Hepatocyte (in vitro differentiated cells): Measurements from ENCODE around the gene HOXB7. TPM values are rescaled to one million over a fixed set of nuclear protein-coding genes. Genes with fewer than 3 reads are reported as not detected.

Source experiments
- DNase-seq: peaks from one replicate; pipeline ENCODE4 v3.0.0-alpha.2; 2016; ENCODE audit warnings: low spot score
- H2AFZ ChIP-seq: fragments of 200-600 bp; sonication (generic); 2 replicates; pipeline ENCODE4 v1.6.0; 2016; ENCODE audit warnings: antibody characterized with exemption, mild to moderate bottlenecking
- H3K27ac ChIP-seq: fragments of 200-600 bp; sonication (generic); 2 replicates; pipeline ENCODE4 v1.5.1; 2016; ENCODE audit warnings: mild to moderate bottlenecking
- H3K27me3 ChIP-seq: fragments of 200-600 bp; sonication (generic); 2 replicates; pipeline ENCODE4 v1.6.1; 2016
- H3K36me3 ChIP-seq: fragments of 200-600 bp; sonication (generic); replicated peaks from 2 replicates; pipeline ENCODE4 v1.5.1; 2016; ENCODE audit warnings: low read depth; ENCODE audit not compliant: insufficient read depth
- H3K4me1 ChIP-seq: fragments of 200-600 bp; sonication (generic); 2 replicates; pipeline ENCODE4 v1.5.1; 2016; ENCODE audit warnings: mild to moderate bottlenecking, moderate library complexity; ENCODE audit not compliant: insufficient read depth
- H3K4me2 ChIP-seq: fragments of 200-600 bp; sonication (generic); 2 replicates; pipeline ENCODE4 v1.6.0; 2016
- H3K4me3 ChIP-seq: fragments of 200-600 bp; sonication (generic); 2 replicates; pipeline ENCODE4 v1.5.1; 2016; ENCODE audit warnings: mild to moderate bottlenecking
- H3K79me2 ChIP-seq: fragments of 200-600 bp; sonication (generic); 2 replicates; pipeline ENCODE4 v1.6.0; 2017; ENCODE audit warnings: mild to moderate bottlenecking
- H3K9me2 ChIP-seq: fragments of 200-600 bp; sonication (generic); replicated peaks from 2 replicates; pipeline ENCODE4 v1.6.0; 2017; ENCODE audit warnings: mild to moderate bottlenecking; ENCODE audit not compliant: insufficient read depth
- H3K9me3 ChIP-seq: fragments of 200-600 bp; sonication (generic); 2 replicates; pipeline ENCODE4 v1.5.1; 2016; ENCODE audit warnings: low read depth, mild to moderate bottlenecking
- H4K20me1 ChIP-seq: fragments of 200-600 bp; sonication (generic); 2 replicates; pipeline ENCODE4 v1.6.0; 2016; ENCODE audit warnings: mild to moderate bottlenecking; ENCODE audit not compliant: insufficient read depth, poor library complexity, severe bottlenecking
- EZH2 ChIP-seq: fragments of 200-600 bp; sonication (generic); IDR thresholded peaks from 2 replicates; pipeline ENCODE4 v1.6.1; 2016; ENCODE audit warnings: antibody characterized with exemption, mild to moderate bottlenecking, borderline replicate concordance
- EZH2phosphoT487 ChIP-seq: fragments of 200-600 bp; sonication (generic); IDR thresholded peaks from one replicate; pipeline ENCODE4 v1.6.1; 2018; ENCODE audit warnings: antibody characterized with exemption, mild to moderate bottlenecking, low read depth, moderate library complexity; ENCODE audit not compliant: unreplicated experiment, severe bottlenecking
- WGBS: methylation state at CpG from one replicate; pipeline ENCODE4 v1.1.6; 2016; ENCODE audit warnings: low lambda C conversion rate; ENCODE audit errors: missing lambda C conversion rate; 5-methylcytosine and 5-hydroxymethylcytosine counted together
- polyA plus RNA-seq: library from polyadenylated mRNA; unstranded; fragments of >200 nt; fragmentation: Nextera tagmentation; extraction: Ambion mirVana; gene quantifications from 2 replicates; pipeline ENCODE4 v1.2.1, GENCODE V29; 2016
- total RNA-seq: library from RNA; depleted of rRNA; stranded (reverse); fragments of >200 nt; gene quantifications from 2 replicates; pipeline ENCODE4 v1.2.3, GENCODE V29; 2014
- TF ChIP-seq, protein P1 (sequence below): fragments of 200-600 bp; sonication (generic); IDR thresholded peaks from 2 replicates; pipeline ENCODE4 v1.5.1; 2016; ENCODE audit warnings: antibody characterized with exemption, mild to moderate bottlenecking; ENCODE audit not compliant: poor library complexity

The HOXB7 gene
- total and polyA plus RNA-seq, 2 experiments from 2014 or later, result 4.1 to 13.7 TPM

DNA sequence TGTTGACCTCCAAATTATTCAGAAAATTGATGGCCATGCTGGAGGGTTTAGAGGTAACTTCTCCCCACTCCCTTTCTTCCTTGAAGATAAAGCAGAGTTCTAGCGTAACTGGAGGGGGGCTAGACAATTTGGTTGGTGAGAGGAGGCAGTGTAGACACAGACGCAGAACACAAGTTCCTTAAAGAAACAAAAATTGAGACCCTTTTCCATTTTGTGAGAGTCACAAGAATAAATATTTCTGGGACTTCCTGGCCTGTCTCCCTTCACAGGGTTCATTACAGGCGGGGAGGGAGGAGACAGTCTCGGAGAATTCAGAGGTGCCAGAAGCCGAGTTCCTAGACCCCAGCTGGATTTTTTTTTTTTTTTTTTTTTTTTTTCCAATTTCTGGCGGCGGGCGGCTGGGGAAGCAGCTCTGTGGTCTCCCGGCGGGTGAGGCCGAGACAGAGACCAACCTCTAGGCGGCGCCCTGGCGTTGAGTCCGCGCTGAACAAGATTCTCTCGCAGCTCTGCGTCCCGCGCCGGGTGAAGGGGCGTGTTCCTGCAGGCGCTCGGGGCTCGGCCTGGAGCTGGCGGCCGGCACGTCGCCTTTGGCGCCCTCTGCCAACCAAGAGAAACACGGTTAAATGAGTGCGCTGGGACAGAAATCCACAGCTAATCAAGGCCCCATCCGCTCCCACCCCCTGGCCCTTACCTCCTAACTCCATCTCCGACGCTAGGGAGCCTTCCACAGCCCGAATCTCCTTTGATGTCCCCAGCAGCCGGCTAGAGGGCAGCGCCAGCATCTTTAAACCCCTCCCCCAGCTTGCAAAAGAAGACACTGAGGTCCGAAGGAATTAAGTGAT lies 25.6 kb upstream of the HOXB7 start:
- Histone ChIP-seq H3K27ac (no peak overlapping the region), H3K4me2 (peak overlapping the region; percentile 53)
- DNase-seq, result peak; percentile 90

DNA sequence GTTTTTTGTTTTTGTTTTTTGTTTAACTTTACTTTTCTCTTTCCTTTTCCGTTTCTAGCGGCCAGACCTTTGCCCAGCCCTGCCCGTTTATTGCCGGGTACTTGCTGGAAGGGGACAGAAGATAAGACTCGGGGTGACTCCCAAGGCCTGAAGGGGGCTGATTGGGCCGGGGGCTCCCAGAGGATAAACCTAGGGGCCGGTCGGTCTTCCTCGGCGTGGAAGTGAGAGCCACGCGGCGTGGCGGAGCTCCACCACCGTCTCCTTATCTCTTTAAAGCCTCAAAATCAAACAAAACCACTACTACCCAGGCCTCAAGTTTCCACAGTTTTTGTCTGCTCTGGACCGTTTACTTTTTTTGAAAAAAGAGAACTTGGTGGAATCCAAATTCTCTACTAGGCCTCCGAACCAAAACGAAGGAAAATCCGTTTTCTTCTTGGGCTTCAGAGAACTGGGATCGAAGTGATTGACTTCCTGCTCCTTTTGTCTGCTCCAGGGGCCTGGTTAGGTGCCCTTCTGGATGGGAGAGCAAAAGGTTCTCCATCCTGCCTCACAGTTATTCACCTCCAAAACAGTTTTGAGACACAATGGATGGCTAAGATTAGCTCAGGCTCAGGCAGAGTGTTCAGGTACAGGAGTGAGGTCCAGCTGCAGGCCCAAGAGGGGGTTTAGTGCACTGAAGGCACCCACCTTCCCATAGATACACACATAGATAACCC lies 23.8 kb upstream of the HOXB7 start:
- peak overlapping the region; percentile 64 for H3K4me2 ChIP-seq
- H4K20me1 ChIP-seq, result no peaks in the 10 kb centered on the region
- H3K9me3 ChIP-seq, result no peaks in the 10 kb centered on the region
- H2AFZ ChIP-seq, result no peak overlapping the region
- 35% methylated on average over 20 of the region's 20 CpGs for WGBS
- no peak for TF ChIP-seq EZH2
- TF ChIP-seq, protein P1, sequence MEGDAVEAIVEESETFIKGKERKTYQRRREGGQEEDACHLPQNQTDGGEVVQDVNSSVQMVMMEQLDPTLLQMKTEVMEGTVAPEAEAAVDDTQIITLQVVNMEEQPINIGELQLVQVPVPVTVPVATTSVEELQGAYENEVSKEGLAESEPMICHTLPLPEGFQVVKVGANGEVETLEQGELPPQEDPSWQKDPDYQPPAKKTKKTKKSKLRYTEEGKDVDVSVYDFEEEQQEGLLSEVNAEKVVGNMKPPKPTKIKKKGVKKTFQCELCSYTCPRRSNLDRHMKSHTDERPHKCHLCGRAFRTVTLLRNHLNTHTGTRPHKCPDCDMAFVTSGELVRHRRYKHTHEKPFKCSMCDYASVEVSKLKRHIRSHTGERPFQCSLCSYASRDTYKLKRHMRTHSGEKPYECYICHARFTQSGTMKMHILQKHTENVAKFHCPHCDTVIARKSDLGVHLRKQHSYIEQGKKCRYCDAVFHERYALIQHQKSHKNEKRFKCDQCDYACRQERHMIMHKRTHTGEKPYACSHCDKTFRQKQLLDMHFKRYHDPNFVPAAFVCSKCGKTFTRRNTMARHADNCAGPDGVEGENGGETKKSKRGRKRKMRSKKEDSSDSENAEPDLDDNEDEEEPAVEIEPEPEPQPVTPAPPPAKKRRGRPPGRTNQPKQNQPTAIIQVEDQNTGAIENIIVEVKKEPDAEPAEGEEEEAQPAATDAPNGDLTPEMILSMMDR, result no peak
- TF ChIP-seq EZH2phosphoT487, result no peak
- peaks cover 98% of the 10 kb centered on the region for H3K27me3 ChIP-seq
- no peak overlapping the region for H3K27ac ChIP-seq
- H3K4me3 ChIP-seq, result no peak overlapping the region
- no peaks in the 10 kb centered on the region for H3K9me2 ChIP-seq
- no peak for DNase-seq
- H3K79me2 ChIP-seq, result no peaks in the 10 kb centered on the region
- H3K36me3 ChIP-seq, result no peaks in the 10 kb centered on the region
- no peaks in the 10 kb centered on the region for H3K4me1 ChIP-seq

More for the DNA sequence above, 25.6 kb upstream of the HOXB7 start:
- H3K9me3 ChIP-seq, result no peaks in the 10 kb centered on the region
- peaks cover 98% of the 10 kb centered on the region for H3K27me3 ChIP-seq
- no peaks in the 10 kb centered on the region for H3K4me1 ChIP-seq
- no peaks in the 10 kb centered on the region for H4K20me1 ChIP-seq
- H3K4me3 ChIP-seq, result no peak overlapping the region
- 6% methylated on average over 37 of the region's 39 CpGs for WGBS
- TF ChIP-seq EZH2phosphoT487 (peak; percentile 44), EZH2 (peak; percentile 85)
- TF ChIP-seq, protein P1, result peak; percentile 55
- no peaks in the 10 kb centered on the region for H3K9me2 ChIP-seq
- H3K79me2 ChIP-seq, result no peaks in the 10 kb centered on the region
- H2AFZ ChIP-seq, result no peak overlapping the region
- no peaks in the 10 kb centered on the region for H3K36me3 ChIP-seq

DNA sequence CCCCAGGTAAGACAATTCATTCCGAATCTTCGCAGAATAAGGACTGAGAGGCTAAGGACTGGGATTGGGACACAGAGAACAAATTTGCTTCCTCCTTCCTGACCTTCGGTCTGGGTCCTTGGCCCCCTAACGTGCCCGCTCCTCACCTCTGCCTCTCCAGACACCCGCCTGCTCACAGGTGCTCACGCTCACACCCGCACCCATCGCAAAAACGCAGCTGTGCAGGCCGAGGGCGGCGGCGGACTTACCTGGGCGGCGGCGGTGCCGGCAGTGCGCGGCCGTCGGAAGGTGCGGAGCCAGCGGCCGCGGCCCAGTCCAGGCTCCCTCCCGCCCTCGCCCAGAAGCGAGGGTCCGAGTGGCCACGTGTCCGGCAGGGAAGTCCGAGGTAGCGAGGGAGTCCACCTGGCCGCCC lies 22.5 kb upstream of the HOXB7 start:
- H3K27ac ChIP-seq, result no peak overlapping the region
- TF ChIP-seq, protein P1, result no peak
- TF ChIP-seq EZH2 (peak; percentile 90), EZH2phosphoT487 (no peak)
- H3K79me2 ChIP-seq, result no peaks in the 10 kb centered on the region
- no peaks in the 10 kb centered on the region for H4K20me1 ChIP-seq
- H3K4me2 ChIP-seq, result peak overlapping the region; percentile 64
- no peaks in the 10 kb centered on the region for H3K36me3 ChIP-seq
- H3K27me3 ChIP-seq, result peaks cover 98% of the 10 kb centered on the region
- no peaks in the 10 kb centered on the region for H3K9me2 ChIP-seq
- H3K9me3 ChIP-seq, result no peaks in the 10 kb centered on the region
- no peak overlapping the region for H3K4me3 ChIP-seq
- no peak for DNase-seq
- H2AFZ ChIP-seq, result peak overlapping the region; percentile 60
- WGBS, result 15% methylated on average over 29 of the region's 35 CpGs
- no peaks in the 10 kb centered on the region for H3K4me1 ChIP-seq
